Measurements from ENCODE around the gene TBATA. TPM values are rescaled to one million over a fixed set of nuclear protein-coding genes. Genes with fewer than 3 reads are reported as not detected.

TBATA gene
- polyA plus RNA-seq, 3 donors: not detected

DNA sequence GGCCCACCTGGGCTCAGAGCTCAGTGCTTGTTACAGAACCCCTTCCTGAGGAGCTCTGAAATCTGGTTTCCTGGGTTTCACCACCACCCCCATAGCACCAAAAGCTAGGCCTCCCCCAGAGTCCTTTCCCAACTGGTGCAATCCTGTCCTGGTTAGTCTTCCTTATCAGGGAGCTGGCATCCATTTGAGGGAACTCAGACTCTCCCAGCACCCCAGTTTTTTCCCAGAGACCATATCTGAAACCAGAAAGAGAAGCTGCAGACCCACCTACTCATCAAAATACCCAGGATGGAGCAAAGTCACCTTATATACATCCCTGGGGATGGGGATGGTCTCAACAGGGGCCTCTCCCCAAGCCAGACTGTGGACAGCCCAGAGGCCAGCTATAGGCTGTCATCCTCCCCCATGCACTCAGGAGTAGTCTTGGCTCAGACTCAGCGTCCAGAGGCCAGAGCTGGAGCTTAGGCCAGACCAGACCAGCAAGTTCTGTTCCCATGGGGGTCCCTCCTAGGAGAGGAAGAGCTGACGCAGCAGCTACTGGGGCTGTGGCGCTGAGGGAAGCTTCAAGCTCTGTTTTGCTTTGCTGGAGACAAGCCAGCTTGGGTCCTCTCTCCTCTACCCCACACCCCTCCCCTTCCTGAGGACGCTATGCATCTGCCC lies 3.0 kb downstream of the TBATA start:
- peaks cover 29 to 30% of the 10 kb centered on the region in 2 donors for H3K4me1 ChIP-seq (ENCODE audit: control insufficient read depth in 1 of 2, insufficient read depth in 2 of 2, low read length in 2 of 2)
- H3K9me3 ChIP-seq (replicated peaks in 1 of 2; ENCODE audit: control insufficient read depth in 1 of 2, insufficient read depth in 1 of 2, low read length in 2 of 2): no peaks in the 10 kb centered on the region
- no peaks in the 10 kb centered on the region for H3K79me2 ChIP-seq (ENCODE audit: insufficient read depth, low read length)
- H2AFZ ChIP-seq (ENCODE audit: insufficient read depth, low read depth, low read length, poor library complexity, severe bottlenecking): no peak overlapping the region
- TF ChIP-seq CTCF (IDR thresholded peaks at IDR 0.05): no peak
- no peak overlapping the region for H3K4me3 Mint-ChIP-seq
- H3K36me3 ChIP-seq (replicated peaks in 1 of 2; ENCODE audit: control insufficient read depth in 1 of 2, insufficient read depth in 2 of 2, low read length in 2 of 2): no peaks in the 10 kb centered on the region
- H3K27ac Mint-ChIP-seq: peak overlapping the region in 1 of 7 donors; percentile 46
- no peak overlapping the region for H3K9ac ChIP-seq (ENCODE audit: insufficient read depth, low read length, poor library complexity, severe bottlenecking)
- H3K36me3 Mint-ChIP-seq: no peaks in the 10 kb centered on the region
- no peaks in the 10 kb centered on the region for H3K27me3 ChIP-seq (ENCODE audit: control insufficient read depth in 2 of 2, insufficient read depth in 2 of 2, low read length in 2 of 2)
- DNase-seq: no peak
- peaks cover 2 to 5% (median 2%) of the 10 kb centered on the region in 3 donors for H3K27me3 Mint-ChIP-seq (ENCODE audit: low read depth in 3 of 3)
- H3K4me2 ChIP-seq (replicated peaks; ENCODE audit: extremely low read depth, low read length, poor library complexity, severe bottlenecking): no peak overlapping the region
- no peaks in the 10 kb centered on the region for H4K20me1 ChIP-seq (ENCODE audit: insufficient read depth, low read length)
- intact Hi-C loops (cut with micrococcal nuclease): no loop called here
- H3K4me1 Mint-ChIP-seq: peaks cover 31% of the 10 kb centered on the region
- no CpG with 5 or more reads among the region's 4 CpGs for WGBS (ENCODE audit: insufficient coverage)
- no peaks in the 10 kb centered on the region for H3K9me3 Mint-ChIP-seq
- H3K4me3 ChIP-seq (replicated peaks in 1 of 3; ENCODE audit: low read depth in 2 of 3, low read length in 3 of 3): no peak overlapping the region
- no peak overlapping the region for H3K27ac ChIP-seq (ENCODE audit: low read depth in 1 of 2, low read length in 2 of 2)

DNA sequence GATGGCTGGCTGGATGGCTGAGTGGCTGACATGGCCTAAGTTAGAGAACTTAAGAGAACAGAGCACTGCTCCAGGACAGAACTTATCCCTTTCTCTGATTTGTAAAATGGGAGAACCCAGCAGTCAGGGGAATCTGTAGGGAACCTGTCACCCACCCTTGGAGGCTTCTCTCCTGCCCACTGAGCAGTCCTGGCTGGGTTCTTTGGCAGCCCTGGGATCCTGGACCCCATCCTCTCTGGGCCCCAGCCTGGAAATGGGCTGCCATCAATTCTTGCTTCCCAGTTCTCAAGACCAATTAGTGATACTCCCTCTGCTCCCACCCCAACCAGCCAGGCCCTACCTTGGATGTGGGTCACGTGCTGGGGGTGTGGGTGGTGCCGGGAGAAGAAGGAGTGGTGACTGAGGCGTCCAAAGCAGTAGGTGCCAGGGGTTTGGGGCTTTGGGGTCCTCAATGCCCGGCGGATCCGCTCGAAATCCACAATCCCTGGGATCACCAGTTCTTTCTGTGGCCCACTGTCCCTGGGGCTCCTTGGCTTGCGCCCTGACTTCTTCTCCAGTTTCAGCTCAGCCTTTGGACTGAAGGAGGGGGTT lies 3.6 kb downstream of the TBATA start:
- no peaks in the 10 kb centered on the region for H4K20me1 ChIP-seq (ENCODE audit: insufficient read depth, low read length)
- TF ChIP-seq CTCF (IDR thresholded peaks at IDR 0.05): no peak
- H3K36me3 ChIP-seq (replicated peaks in 1 of 2; ENCODE audit: control insufficient read depth in 1 of 2, insufficient read depth in 2 of 2, low read length in 2 of 2): no peaks in the 10 kb centered on the region
- Mint-ChIP-seq H3K4me3 (no peak overlapping the region), H3K27me3 (ENCODE audit: low read depth in 3 of 3) (peaks cover 2 to 5% (median 2%) of the 10 kb centered on the region in 3 donors), H3K36me3 (no peaks in the 10 kb centered on the region), H3K27ac (peak overlapping the region in 1 of 7 donors; percentile 19), H3K4me1 (peaks cover 26% of the 10 kb centered on the region), H3K9me3 (no peaks in the 10 kb centered on the region)
- H3K4me3 ChIP-seq (replicated peaks in 1 of 3; ENCODE audit: low read depth in 2 of 3, low read length in 3 of 3): no peak overlapping the region
- no peak for DNase-seq
- 100% methylated on average over 4 of the region's 8 CpGs for WGBS (ENCODE audit: insufficient coverage)
- H3K9me3 ChIP-seq (replicated peaks in 1 of 2; ENCODE audit: control insufficient read depth in 1 of 2, insufficient read depth in 1 of 2, low read length in 2 of 2): no peaks in the 10 kb centered on the region
- H3K4me1 ChIP-seq (ENCODE audit: control insufficient read depth in 1 of 2, insufficient read depth in 2 of 2, low read length in 2 of 2): peaks cover 29 to 30% of the 10 kb centered on the region in 2 donors
- no peak overlapping the region for H3K4me2 ChIP-seq (replicated peaks; ENCODE audit: extremely low read depth, low read length, poor library complexity, severe bottlenecking)
- no peak overlapping the region for H3K27ac ChIP-seq (ENCODE audit: low read depth in 1 of 2, low read length in 2 of 2)
- no peaks in the 10 kb centered on the region for H3K27me3 ChIP-seq (ENCODE audit: control insufficient read depth in 2 of 2, insufficient read depth in 2 of 2, low read length in 2 of 2)
- intact Hi-C loops (cut with micrococcal nuclease): no loop called here
- H2AFZ ChIP-seq (ENCODE audit: insufficient read depth, low read depth, low read length, poor library complexity, severe bottlenecking): no peak overlapping the region
- no peaks in the 10 kb centered on the region for H3K79me2 ChIP-seq (ENCODE audit: insufficient read depth, low read length)
- no peak overlapping the region for H3K9ac ChIP-seq (ENCODE audit: insufficient read depth, low read length, poor library complexity, severe bottlenecking)
